Measurements from ENCODE around the gene PDE11A.

- TF ChIP-seq CTCF (IDR thresholded peaks at IDR 0.05 in 4 of 5, conservative IDR thresholded peaks at IDR 0.05 in 1 of 5), result no peak
- no peak for TF ChIP-seq POLR2A (IDR thresholded peaks at IDR 0.05)
Measured at GRCh38 chr2:177746358-177746757, 326.2 kb downstream of the PDE11A start.
